ENCODE data around the gene BCAM. TPM values are rescaled to one million over a fixed set of nuclear protein-coding genes. Genes with fewer than 3 reads are reported as not detected.

Gene BCAM
- total RNA-seq, 4 donors from 2014 or later = 24.1 to 52.7 (median 36.9) TPM

- TF ChIP-seq CTCF (IDR thresholded peaks at IDR 0.05) = no peak
- TF ChIP-seq EP300 (IDR thresholded peaks at IDR 0.05) = no peak
- TF ChIP-seq POLR2A (IDR thresholded peaks at IDR 0.05) = no peak
- TF ChIP-seq POLR2AphosphoS5 (IDR thresholded peaks at IDR 0.05) = no peak
- Histone ChIP-seq H3K27ac (peak overlapping the region in 3 of 4 donors; percentile 93 to 96 (median 96)), H3K9me3 (no peaks in the 10 kb centered on the region), H3K27me3 (no peaks in the 10 kb centered on the region), H3K36me3 (no peaks in the 10 kb centered on the region), H3K4me1 (peaks cover 0 to 43% (median 15%) of the 10 kb centered on the region in 3 donors), H3K4me3 (peak overlapping the region; percentile 15 to 99)
- WGBS, 2 donors (ENCODE audit: low coverage in 1 of 2) = 9 to 10% methylated on average over 2 to 12 of the region's 12 CpGs
- ATAC-seq = no peak
Observed at GRCh38 chr19:44845286-44845611, 36.3 kb downstream of the BCAM start.

- Histone ChIP-seq H3K4me1 (peaks cover 0 to 48% (median 15%) of the 10 kb centered on the region in 3 donors), H3K36me3 (no peaks in the 10 kb centered on the region), H3K27ac (peak within 1 kb of the TSS; percentile 93 to 96 (median 96)), H3K4me3 (peak within 1 kb of the TSS; percentile 94 to 99), H3K9me3 (no peaks in the 10 kb centered on the region), H3K27me3 (no peaks in the 10 kb centered on the region)
- peak; percentile 83 for ATAC-seq
- TF ChIP-seq POLR2AphosphoS5 (IDR thresholded peaks at IDR 0.05) (peak; percentile 93), CTCF (IDR thresholded peaks at IDR 0.05) (peak in 3 of 4 experiments; percentile 76 to 87 (median 82)), POLR2A (IDR thresholded peaks at IDR 0.05) (peak; percentile 86 to 87), EP300 (IDR thresholded peaks at IDR 0.05) (no peak)
- WGBS, 2 donors (ENCODE audit: low coverage in 1 of 2) = 0% methylated on average over 4 to 29 of the region's 67 CpGs
Observed at GRCh38 chr19:44845612-44846454, 36.9 kb downstream of the BCAM start, which contains the start of gene NECTIN2. Gene NECTIN2 (plus strand): TSS chr19:44846297. CDS start chr19:44846526, 229 bp downstream.

- H3K27ac ChIP-seq = peak overlapping the region; percentile 93 to 96 (median 96)
- ATAC-seq = no peak
- peaks cover 0 to 4% of the 10 kb centered on the region in 2 donors for H3K36me3 ChIP-seq
- H3K4me1 ChIP-seq = peaks cover 0 to 51% (median 15%) of the 10 kb centered on the region in 3 donors
- WGBS, 2 donors (ENCODE audit: low coverage in 1 of 2) = 0 to 7% methylated on average over 6 to 12 of the region's 51 CpGs
- no peaks in the 10 kb centered on the region for H3K27me3 ChIP-seq
- no peaks in the 10 kb centered on the region for H3K9me3 ChIP-seq
- peak overlapping the region; percentile 94 to 99 for H3K4me3 ChIP-seq
- TF ChIP-seq EP300 (IDR thresholded peaks at IDR 0.05) (no peak), POLR2A (IDR thresholded peaks at IDR 0.05) (no peak), POLR2AphosphoS5 (IDR thresholded peaks at IDR 0.05) (no peak), CTCF (IDR thresholded peaks at IDR 0.05) (no peak)
Observed at GRCh38 chr19:44846455-44847143, 37.7 kb downstream of the BCAM start.

- 0% methylated on average over 3 to 6 of the region's 47 CpGs for WGBS, 2 donors (ENCODE audit: low coverage in 1 of 2)
- no peaks in the 10 kb centered on the region for H3K27me3 ChIP-seq
- peak; percentile 20 for ATAC-seq
- peak overlapping the region; percentile 93 to 96 (median 96) for H3K27ac ChIP-seq
- peaks cover 0 to 4% of the 10 kb centered on the region in 2 donors for H3K36me3 ChIP-seq
- peaks cover 0 to 51% (median 15%) of the 10 kb centered on the region in 3 donors for H3K4me1 ChIP-seq
- no peaks in the 10 kb centered on the region for H3K9me3 ChIP-seq
- H3K4me3 ChIP-seq = peak overlapping the region; percentile 94 to 99
- TF ChIP-seq CTCF (IDR thresholded peaks at IDR 0.05) (no peak), POLR2A (IDR thresholded peaks at IDR 0.05) (peak; percentile 22 to 47), EP300 (IDR thresholded peaks at IDR 0.05) (no peak), POLR2AphosphoS5 (IDR thresholded peaks at IDR 0.05) (peak; percentile 8)
Observed at GRCh38 chr19:44847144-44848035, 38.5 kb downstream of the BCAM start.

Measured in gastroesophageal sphincter (tissue), 4 donors.